K562 (cell line): ENCODE results near the gene PCCA. TPM values are rescaled to one million over a fixed set of nuclear protein-coding genes. Genes with fewer than 3 reads are reported as not detected.

Experiments used
- ATAC-seq: fragments of 200-7000 bp; cut with Tn5 transposase; 3 replicates; pipeline ENCODE4 v1.9.1; 2020; ENCODE audit warnings: moderate library complexity
- BruUV-seq: library from RNA; stranded (reverse); fragments of 400-500 nt; replicated peaks from 2 replicates; lab custom pipeline; 2021; lab: Mats Ljungman, UMichigan
- CTCF ChIA-PET: fragments of 300-600 bp; formaldehyde crosslinking; extraction: SDS; loops from one replicate; lab custom pipeline; 2021; ENCODE audit warnings: low intra/inter-chr PET ratio; lab: Yijun Ruan, JAX
- POLR2A ChIA-PET: fragments of 300-600, 350-650 bp; sonication (Branson Sonifier 250); formaldehyde crosslinking; extraction: SDS; loops from one replicate; lab custom pipeline; 2021; ENCODE audit warnings: antibody characterized with exemption, inconsistent platforms; lab: Yijun Ruan, JAX
- DNase-seq, 4 experiments: peaks; one replicate each; pipeline versions ENCODE4 v3.0.0 to v3.0.0-alpha.2; 2011 to 2018; ENCODE audit warnings: low spot score in 3 of 4, mixed read lengths in 3 of 4; ENCODE audit errors: extremely low read depth in 1 of 4
- FAIRE-seq: peaks from 2 replicates; lab custom pipeline; 2011; peaks lifted over from hg19 to GRCh38; lab: Jason Lieb, UNC
- H2AFZ ChIP-seq: 2 replicates; pipeline ENCODE4 v1.6.0; 2011; ENCODE audit warnings: low read depth, low read length, control low read depth, inconsistent platforms
- H3K27ac ChIP-seq: fragments of 200-600 bp; 3 replicates; pipeline ENCODE4 v1.8.0; 2011; ENCODE audit warnings: low read depth, mild to moderate bottlenecking, control low read depth, inconsistent platforms, low read length, moderate library complexity, mixed read lengths; ENCODE audit errors: extremely low read depth
- H3K27me3 ChIP-seq, 2 experiments: fragments of 300-600 bp in 1 of 2; 2 replicates in 1 of 2; 3 replicates in 1 of 2; pipeline versions ENCODE4 v1.6.0 to v1.8.0; 2011; ENCODE audit warnings: inconsistent platforms in 2 of 2, low read length in 2 of 2, mild to moderate bottlenecking in 1 of 2, mixed read lengths in 1 of 2, moderate library complexity in 1 of 2; ENCODE audit not compliant: control insufficient read depth in 2 of 2, insufficient read depth in 2 of 2
- H3K36me3 ChIP-seq: fragments of 300-600 bp; 3 replicates; pipeline ENCODE4 v1.8.0; 2011; ENCODE audit warnings: mild to moderate bottlenecking, low read length, inconsistent platforms; ENCODE audit not compliant: control insufficient read depth, insufficient read depth
- H3K4me1 ChIP-seq, 2 experiments: fragments of 200-600 bp in 1 of 2; replicated peaks in 1 of 2; 2 replicates in 1 of 2; 3 replicates in 1 of 2; pipeline versions ENCODE4 v1.5.1 to v1.8.0; 2011; ENCODE audit warnings: inconsistent platforms in 2 of 2, low read length in 2 of 2, mild to moderate bottlenecking in 1 of 2, mixed read lengths in 1 of 2, moderate library complexity in 1 of 2; ENCODE audit not compliant: control insufficient read depth in 2 of 2, insufficient read depth in 2 of 2
- H3K4me2 ChIP-seq: 2 replicates; pipeline ENCODE4 v1.6.1; 2011; ENCODE audit warnings: low read length, control low read depth, inconsistent platforms, mixed read lengths; ENCODE audit not compliant: insufficient read depth
- H3K4me3 ChIP-seq: fragments of 200-600 bp; sonication (generic), shearing (Covaris generic); 2 replicates; pipeline ENCODE4 v1.5.1; 2016; ENCODE audit warnings: control low read depth, inconsistent platforms
- H3K79me2 ChIP-seq: fragments of 200-600 bp; 3 replicates; pipeline ENCODE4 v1.8.0; 2011; ENCODE audit warnings: low read length, inconsistent platforms; ENCODE audit not compliant: control insufficient read depth, insufficient read depth
- H3K9ac ChIP-seq, 2 experiments: 2 replicates each; pipeline versions ENCODE4 v1.6.0 to v1.6.1; 2011; ENCODE audit warnings: low read depth in 2 of 2, low read length in 2 of 2, control low read depth in 1 of 2, inconsistent platforms in 1 of 2, mild to moderate bottlenecking in 1 of 2, mixed read lengths in 1 of 2; ENCODE audit not compliant: insufficient read depth in 1 of 2
- H3K9me1 ChIP-seq: one replicate; pipeline ENCODE4 v1.6.0; 2011; ENCODE audit warnings: inconsistent platforms, mild to moderate bottlenecking, low read length, moderate library complexity; ENCODE audit not compliant: control insufficient read depth, insufficient read depth
- H3K9me3 ChIP-seq: replicated peaks from 2 replicates; pipeline ENCODE4 v1.5.1; 2011; ENCODE audit warnings: low read depth, low read length, inconsistent platforms; ENCODE audit not compliant: control insufficient read depth, insufficient read depth
- H4K20me1 ChIP-seq: replicated peaks from 2 replicates; pipeline ENCODE4 v1.6.1; 2011; ENCODE audit warnings: low read length, inconsistent platforms, mixed read lengths; ENCODE audit not compliant: control insufficient read depth, insufficient read depth
- C11orf30 ChIP-seq: fragments of 450-650 bp; IDR thresholded peaks from 2 replicates; pipeline ENCODE4 v1.6.1; 2016; ENCODE audit warnings: low read depth, mild to moderate bottlenecking
- CCAR2 ChIP-seq: fragments of 200-400 bp; formaldehyde crosslinking; IDR thresholded peaks from 2 replicates; pipeline ENCODE4 v1.6.1; 2017; ENCODE audit warnings: mild to moderate bottlenecking, low read depth, low read length
- HOXB6 ChIP-seq: fragments of 250-450 bp; sonication (Bioruptor Pico); IDR thresholded peaks from 2 replicates; pipeline ENCODE4 v1.5.1; 2022; ENCODE audit warnings: mild to moderate bottlenecking, borderline replicate concordance
- KLF6 ChIP-seq: fragments of 250-450 bp; sonication (Bioruptor Pico); IDR thresholded peaks from 2 replicates; pipeline ENCODE4 v1.4.0; 2020; ENCODE audit warnings: mild to moderate bottlenecking, moderate library complexity, borderline replicate concordance
- MYBL2 ChIP-seq, 2 experiments: fragments of 450-650 bp in 1 of 2; sonication (generic) in 1 of 2; formaldehyde crosslinking in 1 of 2; IDR thresholded peaks; 2 replicates each; pipeline versions ENCODE4 v1.6.1 to v1.8.1; 2017 to 2022; ENCODE audit warnings: borderline replicate concordance in 1 of 2, inconsistent platforms in 1 of 2, low read depth in 1 of 2, mild to moderate bottlenecking in 1 of 2, missing genetic modification reagents in 1 of 2, moderate library complexity in 1 of 2
- NONO ChIP-seq, 2 experiments: fragments of 200-400 bp in 1 of 2; fragments of 450-650 bp in 1 of 2; formaldehyde crosslinking in 1 of 2; IDR thresholded peaks; 2 replicates each; pipeline ENCODE4 v1.6.1; 2017; ENCODE audit warnings: low read depth in 2 of 2, mild to moderate bottlenecking in 2 of 2, moderate library complexity in 2 of 2, low read length in 1 of 2
- PBX2 ChIP-seq, 2 experiments: IDR thresholded peaks in 1 of 2; conservative IDR thresholded peaks in 1 of 2; 2 replicates each; pipeline ENCODE4 v1.6.1; 2016; ENCODE audit warnings: low read depth in 2 of 2, mild to moderate bottlenecking in 1 of 2, missing compliant biosample characterization in 1 of 2, missing genetic modification characterization in 1 of 2, moderate library complexity in 1 of 2
- PHTF2 ChIP-seq: fragments of 250-450 bp; sonication (Bioruptor Pico); IDR thresholded peaks from 2 replicates; pipeline ENCODE4 v1.5.0; 2021; ENCODE audit warnings: mild to moderate bottlenecking
- TARDBP ChIP-seq: fragments of 450-650 bp; IDR thresholded peaks from 2 replicates; pipeline ENCODE4 v1.6.1; 2016
- ZNF263 ChIP-seq: sonication (generic); formaldehyde crosslinking; IDR thresholded peaks from 2 replicates; pipeline ENCODE4 v1.8.0; 2022; ENCODE audit warnings: mild to moderate bottlenecking, missing genetic modification reagents, borderline replicate concordance
- ZNF354B ChIP-seq: fragments of 250-450 bp; sonication (Bioruptor Pico); IDR thresholded peaks from 2 replicates; pipeline ENCODE4 v1.4.0; 2020
- ZNF639 ChIP-seq, 2 experiments: fragments of 200-800 bp in 1 of 2; sonication (Bioruptor generic) in 1 of 2; sonication (generic) in 1 of 2; formaldehyde crosslinking in 1 of 2; IDR thresholded peaks in 1 of 2; conservative IDR thresholded peaks in 1 of 2; 2 replicates each; pipeline versions ENCODE4 v1.5.0 to v1.6.1; 2016 to 2020; ENCODE audit warnings: missing compliant biosample characterization in 1 of 2, missing genetic modification characterization in 1 of 2, missing genetic modification reagents in 1 of 2
- ZNF76 ChIP-seq: fragments of 250-450 bp; sonication (Bioruptor Pico); IDR thresholded peaks from 2 replicates; pipeline ENCODE4 v1.4.0; 2020; ENCODE audit warnings: mild to moderate bottlenecking, moderate library complexity, borderline replicate concordance
- WGBS: fragments of 100-300 bp; shearing (Covaris generic); methylation state at CpG from one replicate; pipeline ENCODE4 v1.1.6; 2016; ENCODE audit warnings: low coverage, mixed read lengths; ENCODE audit not compliant: insufficient coverage; ENCODE audit errors: missing lambda C conversion rate; 5-methylcytosine and 5-hydroxymethylcytosine counted together
- in situ Hi-C: fragments of 300-500 bp; cut with MboI; formaldehyde crosslinking; loops from 4 replicates; pipeline ENCODE4 v1.15.0; 2018; ENCODE audit warnings: inconsistent platforms, mixed read lengths
- intact Hi-C: fragments of 100-400 bp; cut with micrococcal nuclease; formaldehyde crosslinking; loops from 2 replicates; pipeline ENCODE4 v1.14.2; 2022
- polyA plus RNA-seq, 8 experiments: library from polyadenylated mRNA; depleted of rRNA in 4 of 8; stranded (reverse) in 5 of 8; unstranded in 3 of 8; fragments of >200 nt; fragmentation: Nextera tagmentation in 2 of 8; fragmentation: Illumina TruSeq in 1 of 8; extraction: Ambion mirVana in 2 of 8; extraction: Trizol in 1 of 8; gene quantifications; 2 replicates each; pipeline versions ENCODE4 v1.2.1 to v1.2.3, GENCODE V29; 2011 to 2014; ENCODE audit warnings: inconsistent platforms in 1 of 8, missing spikeins in 1 of 8
- total RNA-seq, 7 experiments: library from RNA; depleted of rRNA in 6 of 7; stranded (reverse); fragments of >200 nt in 6 of 7; fragmentation: Illumina TruSeq in 2 of 7; extraction: Trizol in 2 of 7; gene quantifications; 2 replicates each; pipeline versions ENCODE4 v1.2.1 to v1.2.3, GENCODE V29; 2011 to 2021; ENCODE audit warnings: low replicate concordance in 1 of 7

Gene PCCA
- total and polyA plus RNA-seq, 9 of the 15 experiments (the other 6 are each of a cell fraction or from before 2014, with no cell fraction given), result 5.2 to 14.1 (median 9.7) TPM

GRCh38 chr13:100552755-100553154, 463.9 kb downstream of the PCCA start:
- BruUV-seq, result no TSS peak
- Histone ChIP-seq H3K9me3 (no peaks in the 10 kb centered on the region), H3K4me1 (no peaks in the 10 kb centered on the region), H3K79me2 (no peaks in the 10 kb centered on the region), H4K20me1 (no peaks in the 10 kb centered on the region), H3K9ac (no peak overlapping the region), H3K4me3 (no peak overlapping the region), H3K27ac (no peak overlapping the region), H3K36me3 (no peaks in the 10 kb centered on the region), H3K4me2 (no peak overlapping the region), H3K9me1 (no peaks in the 10 kb centered on the region), H2AFZ (no peak overlapping the region), H3K27me3 (peaks cover 0 to 22% of the 10 kb centered on the region in 2 experiments; a peak in 2 of 5 replicates)
- intact Hi-C loops (no loop called here), in situ Hi-C loops (loop anchor here (25.0 kb wide), 1 partner anchor 560 kb away; no protein-coding TSS in a partner anchor)
- FAIRE-seq, result no peak
- no peak for DNase-seq
- no peak for ATAC-seq
- ChIA-PET POLR2A (no interaction called here), CTCF (no interaction called here)
- WGBS, result 4% methylated on average over 9 of the region's 11 CpGs
- TF ChIP-seq ZNF639 (CRISPR knock-in tag; conservative IDR thresholded peaks at IDR 0.05 in 1 of 2, IDR thresholded peaks at IDR 0.05 in 1 of 2), result no peak
- no peak for TF ChIP-seq C11orf30
- no peak for TF ChIP-seq ZNF263
- TF ChIP-seq ZNF354B (CRISPR knock-in tag), result no peak
- no peak for TF ChIP-seq KLF6
- no peak for TF ChIP-seq PHTF2
- TF ChIP-seq TARDBP, result no peak
- TF ChIP-seq PBX2 (CRISPR knock-in tag; IDR thresholded peaks at IDR 0.05; ENCODE audit: low read depth), result no peak
- TF ChIP-seq PBX2 (tag; conservative IDR thresholded peaks at IDR 0.05; ENCODE audit: low read depth), result no peak
- TF ChIP-seq MYBL2 (IDR thresholded peaks at IDR 0.05; ENCODE audit: low read depth), result no peak
- no peak for TF ChIP-seq MYBL2 (CRISPR knock-in tag; IDR thresholded peaks at IDR 0.05; ENCODE audit: borderline replicate concordance)
- TF ChIP-seq NONO (IDR thresholded peaks at IDR 0.05; ENCODE audit: low read depth in 2 of 2, low read length in 1 of 2), result no peak
- TF ChIP-seq ZNF76 (CRISPR knock-in tag), result no peak
- no peak for TF ChIP-seq CCAR2
- no peak for TF ChIP-seq HOXB6 (CRISPR knock-in tag)
